IPS-18a (cell line): ENCODE data around the gene CYP2W1.
"Not testable (repeated sequence)": the region's sequence is repeated elsewhere in the genome, so short reads cannot be mapped to it uniquely, and the experiment has no call there.

ENCODE experiments used
- H3K27ac ChIP-seq: one replicate; pipeline ENCODE4 v1.5.1; 2013; ENCODE audit warnings: low read length
- H3K27me3 ChIP-seq: one replicate; pipeline ENCODE4 v1.6.1; 2013; ENCODE audit warnings: mild to moderate bottlenecking, low read length; ENCODE audit not compliant: control insufficient read depth, insufficient read depth
- H3K36me3 ChIP-seq: one replicate; pipeline ENCODE4 v1.6.1; 2013; ENCODE audit warnings: low read depth, low read length; ENCODE audit not compliant: control insufficient read depth
- H3K4me1 ChIP-seq: one replicate; pipeline ENCODE4 v1.6.1; 2013; ENCODE audit warnings: low read depth, low read length; ENCODE audit not compliant: control insufficient read depth
- H3K4me3 ChIP-seq: one replicate; pipeline ENCODE4 v1.5.1; 2013; ENCODE audit warnings: low read length
- H3K9ac ChIP-seq: one replicate; pipeline ENCODE4 v1.6.1; 2013; ENCODE audit warnings: mild to moderate bottlenecking, low read length, moderate library complexity
- H3K9me3 ChIP-seq: one replicate; pipeline ENCODE4 v1.6.1; 2013; ENCODE audit warnings: low read depth, low read length; ENCODE audit not compliant: control insufficient read depth

Gene CYP2W1

DNA sequence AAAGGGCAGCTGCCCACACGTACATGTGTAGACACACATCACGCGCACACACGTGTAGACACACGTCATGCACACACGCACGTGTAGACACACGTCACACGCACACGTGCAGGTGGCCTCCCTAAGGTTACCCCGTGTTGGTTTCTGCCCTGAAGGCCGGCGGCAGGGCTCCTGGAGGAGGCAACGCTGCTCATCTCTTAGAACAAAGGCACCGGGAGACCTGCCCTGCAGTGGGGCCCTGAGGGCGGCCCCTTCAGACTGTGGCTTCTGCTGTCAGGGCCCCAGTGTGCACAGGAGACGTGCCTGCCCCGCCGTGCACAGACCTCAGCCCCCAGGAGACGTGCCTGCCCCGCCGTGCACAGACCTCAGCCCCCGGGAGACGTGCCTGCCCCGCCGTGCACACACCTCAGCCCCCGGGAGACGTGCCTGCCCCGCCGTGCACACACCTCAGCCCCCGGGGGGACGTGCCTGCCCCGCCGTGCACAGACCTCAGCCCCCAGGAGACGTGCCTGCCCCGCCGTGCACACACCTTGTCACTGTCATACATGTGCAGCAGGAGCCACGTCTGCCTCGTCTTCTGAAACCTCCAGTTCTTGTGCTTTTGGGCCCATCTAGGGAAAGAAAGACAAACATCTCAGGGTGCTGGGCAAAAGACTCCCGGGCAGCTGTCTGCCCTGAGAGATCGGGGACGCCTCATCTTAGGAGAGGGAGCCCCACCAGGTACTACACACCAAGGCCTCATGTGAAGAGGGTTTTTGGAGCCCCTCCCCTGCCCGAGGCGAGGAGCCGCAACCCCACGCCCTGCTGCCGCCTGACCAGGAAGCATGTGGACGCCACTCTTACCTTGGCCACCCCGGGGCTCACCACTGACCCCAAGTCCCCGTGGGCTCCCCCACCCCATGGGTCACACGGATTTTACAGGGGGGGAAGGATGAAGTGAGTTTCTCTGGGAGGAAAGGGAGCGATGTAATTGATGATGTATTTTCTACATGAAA is 17.3 kb downstream of the CYP2W1 start:
- H3K27ac ChIP-seq = no peak overlapping the region
- no peak overlapping the region for H3K9ac ChIP-seq
- H3K36me3 ChIP-seq = no peaks in the 10 kb centered on the region
- no peak overlapping the region for H3K4me3 ChIP-seq
- no peaks in the 10 kb centered on the region for H3K4me1 ChIP-seq
- H3K27me3 ChIP-seq = no peaks in the 10 kb centered on the region
- H3K9me3 ChIP-seq = no peaks in the 10 kb centered on the region

DNA sequence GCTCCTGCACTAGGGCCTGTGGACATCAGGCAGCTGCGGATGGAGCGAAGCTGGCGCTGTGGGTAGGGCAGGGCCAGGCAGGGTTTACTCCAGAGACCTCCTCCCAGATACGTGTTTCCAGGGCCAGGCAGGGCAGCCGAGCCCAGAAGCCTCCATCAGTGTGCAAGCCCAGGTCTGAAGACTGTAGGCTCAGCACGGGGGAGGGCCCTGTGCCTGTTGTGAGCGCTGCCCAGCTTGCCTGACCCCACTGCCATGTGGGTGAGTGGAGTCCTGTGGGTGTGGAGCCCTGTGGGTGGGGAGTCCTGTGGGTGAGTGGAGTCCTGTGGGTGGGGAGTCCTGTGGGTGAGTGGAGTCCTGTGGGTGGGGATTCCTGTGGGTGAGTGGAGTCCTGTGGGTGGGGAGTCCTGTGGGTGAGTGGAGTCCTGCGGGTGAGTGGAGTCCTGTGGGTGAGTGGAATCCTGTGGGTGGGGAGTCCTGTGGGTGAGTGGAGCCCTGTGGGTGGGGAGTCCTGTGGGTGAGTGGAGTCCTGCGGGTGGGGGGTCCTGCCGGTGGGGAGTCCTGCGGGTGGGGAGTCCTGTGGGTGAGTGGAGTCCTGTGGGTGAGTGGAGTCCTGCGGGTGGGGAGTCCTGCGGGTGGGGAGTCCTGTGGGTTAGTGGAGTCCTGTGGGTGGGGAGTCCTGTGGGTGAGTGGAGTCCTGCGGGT is 18.2 kb downstream of the CYP2W1 start:
- not testable (repeated sequence) for H3K9ac ChIP-seq, H3K27me3 ChIP-seq, H3K27ac ChIP-seq, H3K9me3 ChIP-seq, H3K4me1 ChIP-seq, H3K4me3 ChIP-seq, H3K36me3 ChIP-seq

DNA sequence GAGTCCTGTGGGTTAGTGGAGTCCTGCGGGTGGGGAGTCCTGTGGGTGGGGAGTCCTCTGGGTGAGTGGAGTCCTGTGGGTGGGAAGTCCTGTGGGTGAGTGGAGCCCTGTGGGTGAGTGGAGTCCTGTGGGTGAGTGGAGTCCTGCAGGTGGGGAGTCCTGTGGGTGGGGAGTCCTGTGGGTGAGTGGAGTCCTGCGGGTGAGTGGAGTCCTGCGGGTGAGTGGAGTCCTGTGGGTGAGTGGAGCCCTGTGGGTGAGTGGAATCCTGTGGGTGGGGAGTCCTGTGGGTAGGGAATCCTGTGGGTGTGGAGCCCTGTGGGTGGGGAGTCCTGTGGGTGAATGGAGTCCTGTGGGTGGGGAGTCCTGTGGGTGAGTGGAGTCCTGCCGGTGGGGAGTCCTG is 19.0 kb downstream of the CYP2W1 start:
- not testable (repeated sequence) for H3K9ac ChIP-seq, H3K4me1 ChIP-seq, H3K4me3 ChIP-seq, H3K27me3 ChIP-seq, H3K27ac ChIP-seq, H3K36me3 ChIP-seq, H3K9me3 ChIP-seq

DNA sequence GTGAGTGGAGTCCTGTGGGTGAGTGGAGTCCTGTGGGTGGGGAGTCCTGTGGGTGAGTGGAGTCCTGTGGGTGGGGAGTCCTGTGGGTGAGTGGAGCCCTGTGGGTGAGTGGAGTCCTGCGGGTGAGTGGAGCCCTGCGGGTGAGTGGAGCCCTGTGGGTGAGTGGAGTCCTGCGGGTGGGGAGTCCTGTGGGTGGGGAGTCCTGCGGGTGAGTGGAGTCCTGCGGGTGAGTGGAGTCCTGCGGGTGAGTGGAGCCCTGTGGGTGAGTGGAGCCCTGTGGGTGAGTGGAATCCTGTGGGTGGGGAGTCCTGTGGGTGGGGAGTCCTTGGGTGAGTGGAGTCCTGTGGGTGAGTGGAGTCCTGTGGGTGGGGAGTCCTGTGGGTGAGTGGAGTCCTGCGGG is 19.5 kb downstream of the CYP2W1 start:
- H3K27ac ChIP-seq, H3K9me3 ChIP-seq, H3K4me3 ChIP-seq, H3K36me3 ChIP-seq, H3K9ac ChIP-seq, H3K4me1 ChIP-seq, H3K27me3 ChIP-seq: not testable (repeated sequence)

DNA sequence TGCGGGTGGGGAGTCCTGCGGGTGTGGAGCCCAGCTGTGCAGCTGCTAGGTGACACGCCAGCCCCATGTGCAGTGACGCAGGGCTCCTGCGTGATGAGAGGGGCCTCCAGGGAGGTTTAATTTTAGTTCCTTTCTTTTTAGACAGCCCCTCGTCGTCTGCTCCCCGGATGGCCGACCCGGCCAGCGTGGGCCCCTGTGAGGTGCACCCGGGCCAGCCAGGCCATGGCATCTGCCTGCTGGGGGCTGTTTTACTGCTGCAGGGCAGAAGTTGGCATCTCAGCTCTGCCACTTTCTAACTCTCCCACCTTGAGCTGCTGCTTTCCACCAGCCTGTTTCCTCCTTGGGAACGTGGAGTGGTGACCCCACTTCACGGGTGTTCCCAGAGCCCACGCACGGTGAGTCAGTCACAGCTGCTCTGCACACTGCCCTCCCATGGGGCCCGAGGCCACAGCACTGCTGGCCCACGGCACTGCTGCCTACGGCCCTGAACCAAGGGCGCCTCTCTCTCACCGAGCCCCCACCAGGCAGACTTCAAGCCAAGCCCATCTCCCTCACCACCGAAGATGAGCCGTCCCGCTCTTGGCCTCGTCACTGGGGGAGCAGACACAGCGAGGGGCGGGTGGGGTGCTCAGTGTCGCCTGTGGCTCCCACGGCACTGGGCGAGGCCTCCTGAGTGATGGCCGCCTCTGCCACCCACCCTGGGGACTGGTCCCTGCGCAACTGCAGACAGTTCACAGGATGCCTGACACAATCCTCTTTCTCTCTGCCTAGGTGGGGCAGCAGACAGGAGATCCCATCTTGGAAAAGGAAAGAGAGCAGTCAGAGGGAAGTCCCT is 21.3 kb downstream of the CYP2W1 start:
- Histone ChIP-seq H3K27me3 (no peaks in the 10 kb centered on the region), H3K36me3 (no peaks in the 10 kb centered on the region), H3K4me1 (no peaks in the 10 kb centered on the region), H3K4me3 (no peak overlapping the region), H3K9me3 (no peaks in the 10 kb centered on the region), H3K9ac (no peak overlapping the region), H3K27ac (no peak overlapping the region)

DNA sequence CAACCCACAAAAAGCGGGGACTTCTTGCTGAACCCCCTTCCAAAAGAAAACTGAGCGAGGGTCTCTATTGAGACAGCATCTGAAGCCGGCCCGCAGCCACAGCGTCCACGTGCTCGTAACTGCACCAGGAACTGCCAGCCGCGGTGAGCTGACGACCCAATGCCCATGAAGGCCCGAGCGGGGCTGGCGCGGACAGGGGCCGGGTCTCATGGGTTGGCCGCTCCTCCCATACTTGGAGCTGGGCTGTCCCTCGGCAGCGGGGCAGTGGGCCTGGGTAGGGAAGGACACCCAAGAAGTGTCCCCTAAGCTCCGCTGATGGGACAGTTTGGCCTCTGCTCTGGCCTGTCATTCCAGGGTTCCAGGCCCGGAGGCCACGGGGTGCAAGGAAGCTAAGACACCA is 22.3 kb downstream of the CYP2W1 start:
- H3K27ac ChIP-seq = no peak overlapping the region
- H3K4me1 ChIP-seq = no peaks in the 10 kb centered on the region
- H3K9me3 ChIP-seq = no peaks in the 10 kb centered on the region
- H3K9ac ChIP-seq = no peak overlapping the region
- H3K36me3 ChIP-seq = no peaks in the 10 kb centered on the region
- no peak overlapping the region for H3K4me3 ChIP-seq
- H3K27me3 ChIP-seq = no peaks in the 10 kb centered on the region

DNA sequence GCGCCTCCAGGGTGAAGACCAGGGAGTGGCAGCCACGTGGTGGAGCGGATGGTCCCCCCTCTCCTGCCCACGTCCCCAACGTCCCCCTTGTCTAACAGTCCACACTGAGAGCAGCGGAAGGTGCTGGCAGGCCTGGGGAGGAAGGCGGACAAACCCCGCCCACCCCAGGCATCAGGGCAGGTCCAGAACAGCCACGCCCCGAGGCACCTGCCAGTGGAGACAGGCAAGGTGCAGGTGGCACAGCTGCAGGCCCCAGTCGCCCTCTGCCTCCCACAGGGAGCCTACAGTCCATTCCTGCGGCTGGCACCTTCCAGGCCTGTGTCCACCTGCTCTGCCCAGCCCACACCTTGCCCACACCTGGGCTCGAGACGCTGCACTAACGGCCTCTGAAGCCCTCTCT is 24.9 kb downstream of the CYP2W1 start:
- Histone ChIP-seq H3K4me1 (no peaks in the 10 kb centered on the region), H3K9me3 (no peaks in the 10 kb centered on the region), H3K4me3 (no peak overlapping the region), H3K36me3 (no peaks in the 10 kb centered on the region), H3K27ac (no peak overlapping the region), H3K27me3 (no peaks in the 10 kb centered on the region), H3K9ac (no peak overlapping the region)

DNA sequence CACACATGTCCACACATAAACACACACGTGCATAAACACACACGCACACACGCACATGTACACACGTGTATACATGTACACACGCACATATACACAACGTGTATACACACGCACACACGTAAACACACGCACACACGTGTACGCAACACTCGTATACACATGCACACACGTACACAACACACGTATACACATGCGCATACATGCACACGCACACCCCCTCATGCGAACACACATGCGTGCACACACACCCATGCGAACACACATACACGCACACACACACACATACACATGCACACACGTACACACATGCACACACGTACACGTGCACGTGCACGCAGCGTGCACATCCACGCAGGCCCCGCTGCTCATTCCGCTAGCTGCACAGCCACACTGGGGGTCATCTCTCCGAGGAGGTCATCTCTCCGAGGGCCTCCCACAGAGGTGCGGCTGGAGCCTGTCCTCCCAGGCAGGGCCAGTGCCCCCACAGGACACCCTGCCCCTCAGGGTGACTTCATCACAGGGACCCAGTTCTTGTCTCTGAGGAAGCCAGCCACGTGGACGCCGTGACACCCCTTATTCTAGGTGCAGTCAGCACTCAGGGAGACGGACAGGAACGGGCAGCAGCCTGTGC is 25.9 kb downstream of the CYP2W1 start:
- H3K9ac ChIP-seq = no peak overlapping the region
- no peaks in the 10 kb centered on the region for H3K4me1 ChIP-seq

DNA sequence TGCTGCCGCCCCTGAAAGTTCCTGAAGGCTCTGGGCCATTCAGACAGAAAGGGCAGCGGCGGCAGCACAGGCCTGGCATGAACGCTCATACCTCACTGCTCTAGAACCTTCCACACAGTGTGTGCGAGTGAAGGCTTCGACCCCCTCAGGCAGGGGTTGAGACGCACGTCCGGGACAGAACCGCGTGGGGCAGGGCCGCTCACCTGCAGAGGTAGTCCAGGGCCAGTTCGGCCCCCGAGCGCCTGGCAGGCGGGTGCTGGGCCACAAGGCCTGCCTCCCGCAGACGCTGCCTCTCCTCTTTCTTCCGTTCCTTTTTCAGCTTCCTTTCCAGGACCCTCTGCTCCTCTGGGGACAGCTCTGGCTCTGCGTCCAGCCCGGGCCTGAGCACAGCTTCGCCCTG is 26.8 kb downstream of the CYP2W1 start:
- no peaks in the 10 kb centered on the region for H3K4me1 ChIP-seq
- H3K27me3 ChIP-seq = no peaks in the 10 kb centered on the region
- no peak overlapping the region for H3K27ac ChIP-seq
- no peak overlapping the region for H3K4me3 ChIP-seq
- no peaks in the 10 kb centered on the region for H3K36me3 ChIP-seq
- no peaks in the 10 kb centered on the region for H3K9me3 ChIP-seq
- H3K9ac ChIP-seq = no peak overlapping the region

More for the DNA sequence above, 25.9 kb downstream of the CYP2W1 start:
- Histone ChIP-seq H3K4me3 (no peak overlapping the region), H3K9me3 (no peaks in the 10 kb centered on the region), H3K36me3 (no peaks in the 10 kb centered on the region), H3K27me3 (no peaks in the 10 kb centered on the region), H3K27ac (no peak overlapping the region)

DNA sequence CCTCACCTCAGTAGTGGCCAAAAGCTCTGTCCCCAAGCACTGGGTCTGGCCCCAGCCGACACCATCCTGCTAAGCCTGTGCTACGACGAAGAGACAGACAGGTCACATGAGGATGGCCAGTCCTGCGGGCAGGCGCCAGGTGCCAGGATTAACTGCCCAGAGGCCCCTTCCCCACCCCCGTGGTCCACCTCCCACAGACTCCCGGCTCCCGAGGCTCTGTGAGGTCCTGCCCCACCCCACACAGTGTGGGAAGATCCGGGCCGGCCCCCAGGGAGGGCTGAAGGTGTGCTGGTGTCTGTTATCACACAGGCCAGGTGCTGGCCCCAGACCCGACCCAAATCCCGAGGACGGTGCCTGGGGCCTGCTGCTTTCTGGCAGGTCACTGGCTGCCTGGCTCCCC is 27.2 kb downstream of the CYP2W1 start:
- H3K27me3 ChIP-seq = no peaks in the 10 kb centered on the region
- H3K9me3 ChIP-seq = no peaks in the 10 kb centered on the region
- H3K36me3 ChIP-seq = no peaks in the 10 kb centered on the region
- H3K4me1 ChIP-seq = no peaks in the 10 kb centered on the region
- H3K4me3 ChIP-seq = no peak overlapping the region
- H3K9ac ChIP-seq = no peak overlapping the region
- H3K27ac ChIP-seq = no peak overlapping the region
